Fibroblast of peridontal ligament (primary cell): ENCODE measurements around the gene ADCK2.
"Not testable (repeated sequence)": the region's sequence is repeated elsewhere in the genome, so short reads cannot be mapped to it uniquely, and the experiment has no call there.

Experiments used
- DNase-seq: peaks from one replicate; pipeline ENCODE4 v3.0.0-alpha.2; 2010; ENCODE audit errors: extremely low read depth

ADCK2 gene

DNA sequence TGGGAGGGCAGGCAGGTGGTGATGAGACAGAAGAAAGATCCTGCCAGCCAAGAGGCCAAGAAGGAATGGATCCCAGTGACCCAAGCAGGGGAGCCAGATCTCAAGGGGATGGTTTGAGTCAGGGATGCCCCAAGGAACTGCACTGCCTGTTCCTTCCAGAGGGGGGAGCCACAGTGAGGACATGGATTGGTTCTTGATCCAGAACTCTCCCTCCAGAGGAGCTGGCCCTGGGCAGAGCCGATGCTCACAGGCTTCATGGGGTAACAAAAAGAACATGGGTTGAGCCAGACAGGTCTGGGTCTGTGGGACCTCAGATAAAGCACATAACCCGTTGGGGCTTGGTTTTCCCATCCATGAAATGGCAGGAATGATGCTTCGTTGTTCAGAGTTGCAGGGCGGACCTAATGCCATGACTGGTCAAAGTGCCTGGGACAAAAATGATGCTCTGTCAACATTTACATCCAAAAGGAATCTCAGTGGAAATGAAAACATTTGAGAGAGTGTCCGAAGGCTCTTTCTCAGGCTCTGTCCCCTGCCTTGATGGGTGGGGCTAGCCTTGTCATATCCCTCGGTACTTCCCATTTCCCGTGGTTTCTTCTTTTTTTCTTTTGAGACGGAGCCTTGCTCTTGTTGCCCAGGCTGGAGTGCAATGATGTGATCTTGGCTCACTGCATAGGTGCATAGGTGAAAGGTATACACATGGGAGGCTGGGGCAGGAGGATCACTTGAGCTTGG, 27.4 kb upstream of the ADCK2 start:
- DNase-seq, result no peak

DNA sequence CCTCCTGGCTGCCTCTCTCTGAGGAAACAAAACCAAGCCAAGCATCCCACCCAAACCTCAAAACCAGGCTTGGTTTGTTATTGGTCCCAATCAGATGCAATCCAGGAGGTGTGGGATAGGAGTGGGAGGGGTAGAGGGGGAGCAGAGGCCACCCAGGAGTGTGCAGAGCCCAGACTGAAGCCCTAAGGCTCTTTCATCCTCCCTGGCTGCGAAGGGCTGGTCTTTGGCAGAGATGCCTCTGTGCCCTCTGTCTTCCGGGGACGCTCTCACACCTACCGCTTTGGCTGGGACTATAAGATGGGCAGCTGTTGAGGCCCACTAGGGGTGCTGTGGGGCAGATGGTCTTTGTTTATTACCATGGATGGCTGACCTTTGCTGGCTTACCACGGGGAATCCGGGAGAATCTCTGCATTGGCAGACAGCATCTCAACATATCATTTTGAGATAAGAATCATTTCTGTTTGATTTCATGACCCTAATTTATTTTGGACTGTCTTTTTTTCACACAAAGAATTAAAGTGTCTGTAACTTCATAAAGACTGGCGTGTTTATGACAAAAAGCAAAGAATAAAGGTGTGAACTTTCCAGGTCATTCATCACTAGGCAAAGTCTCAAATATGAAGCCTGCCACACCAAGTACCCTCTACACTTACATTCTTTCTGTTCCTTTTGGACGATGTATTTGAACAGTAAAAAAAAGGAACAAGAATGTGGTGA, 25.7 kb upstream of the ADCK2 start:
- DNase-seq, result peak; percentile 35

DNA sequence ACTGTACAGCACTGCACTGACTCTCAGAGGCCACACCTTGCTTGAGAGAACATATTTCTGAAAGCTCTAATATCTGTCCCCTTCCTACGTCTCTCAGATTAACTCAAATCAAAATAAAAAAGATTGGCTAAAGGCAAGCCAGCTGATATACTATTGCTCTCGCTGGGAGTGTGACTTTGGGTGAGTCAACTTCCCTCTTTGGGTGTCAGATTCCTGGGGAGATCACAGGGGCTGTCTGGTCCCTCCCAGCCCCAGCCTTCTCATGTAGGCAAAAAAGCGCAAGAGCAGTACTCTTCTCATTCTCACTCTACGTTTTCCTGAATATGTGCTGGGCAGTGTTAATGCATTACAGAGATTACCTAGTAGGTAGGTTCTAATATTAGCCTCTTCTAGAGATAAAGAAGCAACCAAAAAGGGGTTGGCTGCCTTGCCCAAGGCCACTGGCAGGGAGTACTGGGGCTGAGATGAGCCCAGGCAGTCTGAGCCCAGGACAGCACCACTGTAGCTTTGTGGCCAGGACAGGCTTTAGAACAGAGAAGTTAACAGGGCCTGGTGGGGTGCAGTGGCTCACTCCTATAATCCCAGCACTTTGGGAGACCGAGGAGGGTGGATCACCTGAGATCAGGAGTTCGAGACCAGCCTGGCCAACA, 23.1 kb upstream of the ADCK2 start:
- no peak for DNase-seq

DNA sequence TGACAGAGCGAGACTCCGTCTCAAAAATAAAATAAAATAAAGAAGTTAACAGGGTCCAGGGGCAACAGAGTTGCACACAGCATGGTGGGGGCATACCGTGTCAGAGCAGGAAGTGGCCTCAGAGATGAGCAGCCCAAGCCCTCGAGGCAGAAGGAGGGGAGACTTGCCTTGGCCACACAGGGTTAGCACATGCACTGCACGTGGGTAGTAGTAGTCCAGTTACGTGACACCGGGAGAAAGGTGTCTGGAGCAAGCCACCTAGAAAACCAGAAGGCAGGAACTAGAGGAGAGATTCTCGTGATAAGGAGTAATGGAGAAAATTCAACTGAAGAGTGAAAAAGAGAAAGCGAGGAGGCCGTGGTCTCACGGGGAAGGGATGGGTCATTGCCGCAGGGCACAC, 22.4 kb upstream of the ADCK2 start:
- DNase-seq, result no peak

DNA sequence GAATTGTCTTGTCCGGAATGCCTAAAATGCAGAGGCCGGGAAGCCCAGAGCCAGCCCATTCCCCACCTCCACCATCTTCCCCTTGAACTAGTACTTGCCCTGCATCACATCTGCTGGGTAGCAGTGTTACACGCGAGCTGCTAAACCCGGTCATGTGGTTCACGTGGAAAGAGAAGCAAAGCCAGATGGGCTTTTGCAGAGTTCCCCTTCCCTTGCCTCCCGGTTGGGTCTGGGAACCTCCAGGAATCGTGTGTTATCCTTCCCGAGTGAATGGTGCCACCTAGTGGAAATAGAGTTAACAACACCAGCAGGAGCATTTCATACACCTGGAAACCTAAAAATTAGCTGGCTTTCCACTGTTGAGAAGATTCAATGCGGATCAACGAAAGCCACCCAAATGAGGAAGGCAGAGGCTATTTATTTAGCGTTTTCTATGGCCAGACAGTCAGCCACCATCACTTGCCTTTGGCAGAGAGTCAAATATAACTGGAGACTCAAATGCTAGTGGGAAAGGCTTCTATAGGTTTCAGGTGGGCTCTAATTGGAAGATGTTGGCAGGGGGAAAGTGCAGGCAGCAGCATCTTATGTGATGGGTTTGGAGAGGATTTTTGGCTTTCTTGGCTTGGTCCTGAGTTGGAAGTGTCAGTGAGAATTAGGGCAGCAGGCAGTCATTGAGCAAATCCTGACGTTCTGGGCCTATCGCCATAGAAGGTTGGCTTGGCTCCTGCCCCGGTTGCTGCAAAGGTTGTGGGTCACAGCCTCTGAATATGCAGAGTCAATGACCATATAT, 19.2 kb upstream of the ADCK2 start:
- DNase-seq, result peak; percentile 91

DNA sequence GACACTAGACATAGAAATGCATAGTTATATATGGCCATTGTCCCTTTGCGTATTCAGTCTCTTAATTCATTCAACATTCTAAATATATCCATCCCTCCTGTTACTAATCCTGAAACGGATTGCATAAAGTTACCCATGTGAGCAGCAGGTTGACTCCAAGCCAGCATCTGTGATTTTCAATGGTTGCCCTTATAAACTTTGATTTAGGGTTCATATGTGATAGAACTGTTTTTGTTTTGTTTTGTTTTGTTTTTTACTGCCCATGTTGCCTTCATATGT, 18.7 kb upstream of the ADCK2 start:
- DNase-seq, result no peak

DNA sequence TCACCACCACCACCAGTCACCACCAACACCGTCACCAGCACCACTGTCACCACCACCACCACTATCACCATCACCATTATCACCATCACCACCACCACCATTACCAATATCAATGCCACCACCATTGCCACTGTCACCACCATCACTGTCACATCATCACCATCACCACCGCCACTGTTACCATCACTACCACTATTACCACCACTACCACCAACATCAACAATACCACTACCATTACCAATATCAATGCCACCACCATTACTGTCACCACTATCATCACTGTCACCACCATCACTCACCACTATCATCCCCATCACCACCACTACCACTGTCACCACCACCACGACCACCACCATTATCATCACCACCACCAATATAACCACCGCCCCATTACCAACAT, 18.1 kb upstream of the ADCK2 start:
- DNase-seq, result no peak

DNA sequence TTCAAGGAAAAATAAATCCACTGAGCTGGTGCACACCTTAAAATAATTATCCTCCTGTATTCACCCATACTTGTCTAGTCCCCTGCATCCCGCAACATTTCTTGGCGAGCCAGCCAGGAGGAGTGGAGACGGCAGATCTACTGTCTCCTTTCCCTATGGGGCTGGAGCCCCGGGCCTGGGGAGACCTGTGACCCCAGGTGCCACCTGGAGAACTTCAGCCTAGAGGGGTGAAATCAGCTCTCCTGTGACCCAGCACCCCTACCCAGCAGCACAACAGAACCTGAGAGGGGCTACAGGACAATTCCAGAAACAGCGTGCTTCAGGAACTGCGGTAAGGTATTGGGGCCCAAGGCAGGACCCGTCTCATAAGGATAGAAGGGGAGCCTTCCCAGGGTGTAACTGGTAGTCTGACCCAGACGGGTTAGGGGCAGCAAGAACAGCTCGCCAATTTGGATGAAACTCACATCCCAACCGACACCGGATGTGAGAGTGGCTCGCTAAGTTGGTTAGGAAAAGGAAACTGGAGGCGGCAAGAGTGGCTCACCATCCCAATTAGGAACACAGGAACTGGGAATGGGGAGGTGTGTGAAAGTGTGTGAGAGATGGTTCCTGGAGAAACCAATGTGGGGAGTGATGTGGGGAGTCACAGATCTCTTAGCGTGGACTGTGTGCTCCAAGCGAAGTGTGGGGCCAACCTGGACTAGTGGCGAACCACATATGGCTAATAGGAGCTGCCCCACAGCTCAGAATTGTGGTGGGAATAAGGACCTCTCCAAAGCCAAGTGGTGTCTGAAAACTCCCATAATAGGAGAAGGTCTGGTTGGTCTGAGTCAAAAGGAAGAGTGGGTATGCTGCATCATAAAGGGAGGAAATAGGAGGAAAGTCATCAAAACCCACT, 17.0 kb upstream of the ADCK2 start:
- no peak for DNase-seq

DNA sequence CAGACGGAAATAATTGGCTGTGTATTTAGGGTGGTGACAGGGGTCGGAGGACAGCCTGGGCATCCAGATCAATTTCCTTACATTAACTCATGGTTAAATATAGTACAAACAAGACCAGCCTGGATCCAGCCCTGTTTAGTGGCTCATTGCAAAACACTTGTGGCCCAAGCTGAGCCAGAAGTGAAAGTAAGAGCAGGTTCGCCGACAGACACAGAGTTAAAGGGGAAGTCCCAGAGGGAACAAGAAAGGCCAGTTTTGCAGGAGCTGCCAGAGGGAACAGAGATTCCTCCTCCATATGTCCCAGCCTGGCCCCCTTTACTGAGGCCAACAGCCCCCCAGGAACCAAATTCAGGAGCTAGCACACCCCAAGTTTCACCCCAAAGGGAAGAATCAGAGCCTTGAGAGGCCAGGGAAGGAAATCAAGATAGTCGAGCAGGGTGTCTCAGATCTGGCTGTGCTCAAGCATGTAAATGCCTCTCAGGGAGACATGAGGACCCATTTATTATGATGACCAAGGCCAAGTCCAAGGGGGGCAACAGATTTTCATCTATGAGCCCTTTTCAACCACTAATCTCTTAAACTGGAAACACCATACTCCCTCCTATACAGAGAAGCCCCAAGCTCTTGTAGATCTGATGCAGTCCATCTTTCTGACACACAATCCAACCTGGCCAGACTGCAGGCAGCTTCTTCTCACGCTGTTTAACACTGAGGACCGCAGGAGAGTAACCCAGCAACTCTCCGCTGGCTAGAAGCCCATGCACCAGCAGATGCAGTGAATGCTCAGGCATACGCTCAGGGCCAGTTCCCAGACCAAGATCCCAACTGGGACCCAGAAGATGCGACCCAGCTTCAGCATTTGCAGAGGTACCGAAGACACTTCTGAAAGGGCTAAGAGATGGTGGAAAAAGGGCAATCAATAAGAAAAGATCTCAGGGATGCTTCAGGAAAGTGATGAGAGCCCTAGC, 15.9 kb upstream of the ADCK2 start:
- DNase-seq, result peak; percentile 78

DNA sequence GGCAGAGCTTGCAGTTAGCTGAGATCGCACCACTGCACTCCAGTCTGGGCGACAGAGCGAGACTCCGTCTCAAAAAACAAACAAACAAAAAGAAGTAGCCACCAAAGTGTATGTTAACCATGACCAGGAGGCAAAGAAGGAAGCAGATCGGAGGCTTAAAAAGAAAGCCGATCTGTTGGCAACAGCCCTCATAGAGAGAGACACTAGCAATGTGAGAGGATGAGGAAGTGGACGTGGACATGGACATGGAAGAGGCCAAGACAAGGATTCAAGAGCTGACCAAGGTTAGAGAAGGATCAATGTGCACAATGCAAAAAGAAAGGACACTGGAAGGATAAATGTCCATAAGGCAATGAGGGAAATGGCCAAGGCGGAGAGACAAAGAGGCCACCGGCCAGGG, 14.9 kb upstream of the ADCK2 start:
- no peak for DNase-seq

DNA sequence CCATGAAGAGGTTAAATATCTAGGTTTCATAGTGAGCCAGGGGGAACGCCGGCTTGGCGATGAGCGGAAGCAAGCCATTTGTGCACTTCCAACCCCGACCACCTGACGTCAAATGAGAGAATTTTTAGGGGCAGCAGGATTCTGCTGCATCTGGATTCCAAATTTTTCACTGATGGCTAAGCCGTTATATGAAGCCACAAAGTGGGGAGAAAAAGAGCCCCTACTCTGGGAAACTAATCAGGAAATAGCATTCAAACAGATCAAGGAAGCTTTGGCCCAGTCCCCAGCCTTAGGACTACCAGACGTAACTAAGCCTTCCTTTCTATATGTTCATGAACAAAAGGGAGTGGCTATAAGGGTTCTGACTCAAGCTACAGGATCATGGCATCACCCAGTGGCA, 12.9 kb upstream of the ADCK2 start:
- DNase-seq, result no peak

DNA sequence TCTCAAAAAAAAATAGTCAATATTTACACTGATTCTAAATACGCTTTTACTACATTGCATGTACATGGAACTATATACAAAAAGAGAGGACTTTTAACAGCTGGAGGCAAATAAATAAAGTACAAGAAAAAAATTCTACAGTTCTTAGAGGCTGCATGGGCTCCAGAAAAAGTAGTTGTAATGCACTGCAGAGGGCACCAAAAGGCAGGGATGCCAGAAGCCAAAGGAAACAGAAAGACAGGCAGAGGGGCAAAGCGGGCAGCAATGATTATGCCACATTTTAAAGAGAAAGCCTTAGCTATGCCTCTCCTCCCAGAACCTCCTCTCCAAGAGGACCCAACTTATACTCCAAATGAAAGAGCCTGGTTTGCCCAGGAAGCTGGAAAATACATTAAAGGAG, 11.6 kb upstream of the ADCK2 start:
- DNase-seq, result peak; percentile 46

DNA sequence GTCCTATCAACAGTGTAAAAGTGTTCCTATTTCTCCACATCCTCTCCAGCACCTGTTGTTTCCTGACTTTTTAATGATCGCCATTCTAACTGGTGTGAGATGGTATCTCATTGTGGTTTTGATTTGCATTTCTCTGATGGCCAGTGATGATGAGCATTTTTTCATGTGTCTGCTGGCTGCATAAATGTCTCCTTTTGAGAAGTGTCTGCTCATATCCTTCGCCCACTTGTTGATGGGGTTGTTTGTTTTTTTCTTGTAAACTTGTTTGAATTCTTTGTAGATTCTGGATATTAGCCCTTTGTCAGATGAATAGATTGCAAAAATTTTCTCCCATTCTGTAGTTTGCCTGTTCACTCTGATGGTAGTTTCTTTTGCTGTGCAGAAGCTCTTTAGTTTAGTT, 9.8 kb upstream of the ADCK2 start:
- DNase-seq, result not testable (repeated sequence)

DNA sequence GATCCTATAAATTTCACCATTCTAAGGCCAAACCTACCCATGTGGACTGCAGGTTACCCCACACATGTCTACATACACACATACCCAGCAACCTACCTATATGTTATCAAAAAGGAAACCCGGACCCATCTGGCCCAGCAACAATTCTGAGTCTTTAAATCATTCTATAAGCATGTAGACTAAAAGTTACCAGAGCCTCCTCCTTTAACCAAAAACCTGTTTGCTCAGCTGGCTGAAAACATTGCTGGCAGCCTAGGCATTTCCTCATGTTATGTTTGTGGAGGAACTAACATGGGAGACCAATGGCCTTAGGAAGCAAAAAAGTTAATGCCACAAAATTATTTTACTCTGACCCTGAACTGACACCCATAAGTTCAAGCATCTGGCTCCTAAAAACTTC, 5.3 kb upstream of the ADCK2 start:
- no peak for DNase-seq

DNA sequence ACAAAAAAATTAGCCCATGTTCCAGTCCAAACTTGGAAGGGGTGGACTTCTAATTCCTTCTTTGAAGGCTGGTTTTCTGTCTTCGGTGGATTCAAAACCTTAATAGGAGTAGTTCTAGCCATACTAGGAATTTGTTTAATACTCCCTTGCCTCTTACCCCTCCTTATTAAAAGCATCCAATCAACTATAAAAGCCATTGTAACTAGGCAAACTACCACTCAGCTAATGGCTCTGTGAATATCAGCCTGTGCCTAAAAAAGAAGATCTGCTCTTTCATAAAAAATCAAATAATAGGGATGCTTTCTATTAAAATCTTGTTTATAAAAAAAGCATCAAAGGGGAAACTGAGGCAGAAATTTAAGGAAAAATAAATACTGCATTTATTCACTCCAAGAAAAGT, 4.1 kb upstream of the ADCK2 start:
- DNase-seq, result no peak

DNA sequence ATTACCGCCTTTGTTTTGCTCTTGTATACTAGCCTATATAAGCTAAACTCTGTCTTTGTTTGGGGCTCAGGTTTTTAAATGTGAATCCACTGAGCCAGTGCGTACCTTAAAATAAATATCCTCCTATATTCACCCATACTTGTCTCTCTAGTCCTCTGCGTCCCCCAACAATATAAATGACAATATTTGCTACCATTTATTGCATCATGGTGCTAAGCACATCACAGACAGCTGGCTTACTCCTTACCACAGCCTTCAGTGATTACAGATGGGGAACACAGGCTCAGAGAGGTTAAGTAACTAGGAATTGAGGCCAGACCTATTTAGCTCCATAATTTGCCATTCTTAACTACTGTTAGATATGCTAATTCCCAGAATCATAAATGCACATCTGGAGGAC, 3.4 kb upstream of the ADCK2 start:
- DNase-seq, result no peak

DNA sequence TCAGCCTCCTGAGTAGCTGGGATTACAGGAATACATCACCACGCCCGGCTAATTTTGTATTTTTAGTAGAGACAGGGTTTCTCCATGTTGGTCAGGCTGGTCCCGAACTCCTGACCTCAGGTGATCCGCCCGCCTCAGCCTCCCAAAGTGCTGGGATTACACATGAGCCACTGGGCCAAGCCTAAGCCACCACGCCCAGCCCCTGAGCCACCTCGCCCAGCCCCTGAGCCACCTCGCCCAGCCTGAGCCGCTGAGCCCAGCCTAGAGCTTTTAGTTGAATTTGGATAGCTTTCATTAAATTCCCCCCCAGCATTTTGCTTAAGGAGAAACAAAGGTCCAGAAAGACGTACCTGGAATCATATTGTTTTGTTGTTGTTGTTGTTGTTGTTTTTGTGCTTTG, 2.9 kb upstream of the ADCK2 start:
- not testable (repeated sequence) for DNase-seq

DNA sequence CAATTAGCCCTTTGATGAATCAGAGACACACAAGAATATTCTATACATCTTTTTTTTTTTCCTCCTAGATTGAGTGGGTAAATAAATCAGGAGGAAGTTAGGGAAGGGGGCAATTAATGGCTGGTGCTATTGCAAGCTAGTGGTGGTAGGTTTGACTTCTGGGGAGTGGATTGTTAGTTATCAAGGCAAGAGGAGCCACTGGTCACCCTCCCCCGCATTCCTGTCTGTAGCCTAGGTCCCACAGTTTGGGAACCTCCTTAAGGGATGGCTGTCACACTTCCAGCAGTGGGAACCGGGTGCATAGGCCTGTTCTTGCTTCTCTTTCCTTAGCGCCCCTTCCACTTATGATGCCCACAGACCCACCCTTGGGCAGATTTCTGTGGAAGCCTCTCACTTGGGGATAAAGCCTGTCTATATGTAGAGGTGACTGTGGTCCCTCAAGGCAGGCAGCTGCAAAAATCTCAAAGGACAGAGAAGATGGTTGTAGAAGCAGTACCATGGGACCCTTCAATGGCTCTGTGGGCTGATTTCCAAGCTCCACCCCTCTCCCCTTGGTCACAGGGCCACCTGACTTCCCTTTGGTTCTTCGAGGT, 2.3 kb upstream of the ADCK2 start:
- no peak for DNase-seq

DNA sequence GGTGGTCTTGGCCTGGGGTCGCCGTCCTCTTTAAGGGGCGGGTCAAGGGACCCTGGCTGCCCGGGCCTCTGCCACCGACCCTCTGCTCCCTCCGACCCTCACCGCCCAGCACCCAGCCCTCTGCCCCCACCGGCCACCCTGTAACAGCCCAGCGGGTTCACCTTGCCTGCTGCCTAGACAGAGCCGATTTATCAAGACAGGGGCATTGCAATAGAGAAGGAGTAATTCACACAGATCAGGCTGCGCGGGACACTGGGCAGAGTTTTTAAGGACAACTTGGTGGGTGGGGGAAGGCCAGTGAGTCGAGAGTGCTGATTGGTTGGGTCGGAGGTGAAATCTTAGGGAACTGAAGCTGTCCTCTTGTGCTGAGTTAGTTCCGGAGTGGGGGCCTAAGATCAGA, 779 bp upstream of the ADCK2 start:
- no peak for DNase-seq
